DMS 273 treated with DMSO at 0.1 percent for 48 hours (cell line): ENCODE measurements around the gene DUSP9.
"Not testable (repeated sequence)": the region's sequence is repeated elsewhere in the genome, so short reads cannot be mapped to it uniquely, and the experiment has no call there.

Source experiments
- DNase-seq: peaks from one replicate; lab custom pipeline; 2025; lab: John Stamatoyannopoulos, UW

Gene DUSP9

DNA sequence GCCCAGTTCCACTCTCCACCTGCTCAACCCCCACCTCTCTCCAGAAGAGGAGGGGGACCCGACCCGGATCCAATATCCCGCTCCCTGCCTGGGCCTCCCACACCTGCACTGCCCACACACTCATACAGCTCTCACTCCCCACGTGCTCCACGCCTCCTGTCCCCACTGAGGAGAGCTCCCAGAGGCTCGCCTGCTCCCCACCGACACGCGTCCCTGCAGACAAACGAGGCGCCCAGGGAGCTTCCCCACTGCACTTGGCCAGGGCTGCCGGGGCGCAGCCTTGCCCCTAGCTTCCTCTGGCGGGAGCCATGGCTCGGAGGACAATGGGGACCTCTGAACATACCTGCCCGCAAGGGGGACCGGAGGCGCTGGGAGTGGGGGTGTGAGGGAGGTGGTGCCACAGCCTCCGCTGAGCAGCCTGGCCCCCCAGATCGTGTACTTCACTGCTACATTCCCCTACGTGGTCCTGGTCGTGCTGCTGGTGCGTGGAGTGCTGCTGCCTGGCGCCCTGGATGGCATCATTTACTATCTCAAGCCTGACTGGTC lies 45.7 kb downstream of the DUSP9 start:
- DNase-seq = no peak

GRCh38 chrX:153693216-153694086 lies 46.4 kb downstream of the DUSP9 start:
- DNase-seq = no peak

- DNase-seq = not testable (repeated sequence)
These were observed 47.3 kb downstream of the DUSP9 start for GRCh38 chrX:153694256-153694655.

- no peak for DNase-seq
These were observed 47.8 kb downstream of the DUSP9 start for GRCh38 chrX:153694687-153695270.

DNA sequence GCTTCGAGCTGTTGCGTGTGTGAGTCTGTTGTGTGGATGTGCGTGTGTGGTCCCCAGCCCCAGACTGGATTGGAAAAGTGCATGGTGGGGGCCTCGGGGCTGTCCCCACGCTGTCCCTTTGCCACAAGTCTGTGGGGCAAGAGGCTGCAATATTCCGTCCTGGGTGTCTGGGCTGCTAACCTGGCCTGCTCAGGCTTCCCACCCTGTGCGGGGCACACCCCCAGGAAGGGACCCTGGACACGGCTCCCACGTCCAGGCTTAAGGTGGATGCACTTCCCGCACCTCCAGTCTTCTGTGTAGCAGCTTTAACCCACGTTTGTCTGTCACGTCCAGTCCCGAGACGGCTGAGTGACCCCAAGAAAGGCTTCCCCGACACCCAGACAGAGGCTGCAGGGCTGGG lies 49.1 kb downstream of the DUSP9 start:
- DNase-seq = no peak

GRCh38 chrX:153696538-153696937 lies 49.5 kb downstream of the DUSP9 start:
- not testable (repeated sequence) for DNase-seq

DNA sequence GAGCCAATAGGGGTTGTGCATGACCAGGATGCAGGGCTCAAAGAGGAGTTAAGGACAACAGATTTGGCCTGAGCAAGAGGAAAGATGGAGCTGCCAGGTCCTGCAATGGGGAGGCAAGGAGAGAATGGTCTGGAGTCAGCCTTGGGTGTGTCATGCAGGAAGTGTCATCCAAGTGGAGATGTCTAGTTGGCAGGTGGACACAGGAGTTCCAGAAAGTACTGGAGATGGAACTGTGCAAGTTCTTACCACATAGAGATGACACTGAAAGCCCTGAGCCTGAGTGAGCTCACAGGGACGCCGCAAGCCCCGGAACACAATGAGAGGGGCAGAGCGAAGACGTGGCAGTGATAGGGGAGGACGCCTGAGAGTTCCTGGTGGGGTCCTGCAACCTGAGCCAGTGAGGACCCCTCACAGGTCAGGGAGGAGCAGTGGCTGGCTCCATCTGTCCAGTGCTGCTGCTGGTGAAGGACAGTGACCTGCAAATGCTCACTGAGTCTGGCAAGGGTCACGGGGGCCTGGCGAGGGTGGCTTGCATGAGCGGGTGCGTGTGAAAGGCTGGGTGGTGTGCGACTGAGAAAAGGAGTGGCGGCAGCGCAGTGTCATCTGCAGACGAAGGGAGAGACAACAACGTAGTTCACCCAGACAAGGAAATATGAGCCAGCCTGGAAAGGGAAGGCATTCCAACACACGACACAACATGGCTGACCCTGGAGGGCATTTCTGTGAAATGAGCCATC lies 50.2 kb downstream of the DUSP9 start:
- not testable (repeated sequence) for DNase-seq

GRCh38 chrX:153697924-153698865 lies 51.2 kb downstream of the DUSP9 start:
- DNase-seq = no peak

DNA sequence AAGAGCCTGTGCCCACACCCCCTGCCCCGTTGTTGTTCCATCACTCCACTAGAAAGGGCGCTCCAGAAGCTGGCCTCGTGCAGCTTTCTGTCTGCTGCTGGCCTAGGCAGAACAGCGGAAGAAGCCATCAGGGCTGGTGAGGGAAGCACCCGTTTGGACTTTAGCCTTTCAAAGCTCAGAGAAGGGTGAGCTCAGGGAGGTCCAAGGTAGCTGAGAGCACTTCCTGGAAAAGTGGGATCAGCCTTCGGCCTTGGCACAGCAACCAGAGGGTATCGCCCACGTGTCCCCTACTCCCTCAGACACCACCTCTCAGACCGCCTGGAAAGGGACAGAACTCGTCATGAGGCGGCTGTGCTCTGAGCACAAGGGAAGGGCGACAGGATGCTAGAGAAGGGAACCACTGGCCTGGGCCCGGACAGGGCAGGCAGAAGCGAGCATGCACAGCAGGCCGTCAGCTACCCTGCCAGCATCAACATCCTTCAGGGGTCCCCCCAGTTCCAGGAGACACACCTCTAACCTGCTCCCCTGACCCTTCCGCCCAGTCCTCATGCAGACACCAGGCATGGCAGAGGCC lies 52.3 kb downstream of the DUSP9 start:
- not testable (repeated sequence) for DNase-seq

DNA sequence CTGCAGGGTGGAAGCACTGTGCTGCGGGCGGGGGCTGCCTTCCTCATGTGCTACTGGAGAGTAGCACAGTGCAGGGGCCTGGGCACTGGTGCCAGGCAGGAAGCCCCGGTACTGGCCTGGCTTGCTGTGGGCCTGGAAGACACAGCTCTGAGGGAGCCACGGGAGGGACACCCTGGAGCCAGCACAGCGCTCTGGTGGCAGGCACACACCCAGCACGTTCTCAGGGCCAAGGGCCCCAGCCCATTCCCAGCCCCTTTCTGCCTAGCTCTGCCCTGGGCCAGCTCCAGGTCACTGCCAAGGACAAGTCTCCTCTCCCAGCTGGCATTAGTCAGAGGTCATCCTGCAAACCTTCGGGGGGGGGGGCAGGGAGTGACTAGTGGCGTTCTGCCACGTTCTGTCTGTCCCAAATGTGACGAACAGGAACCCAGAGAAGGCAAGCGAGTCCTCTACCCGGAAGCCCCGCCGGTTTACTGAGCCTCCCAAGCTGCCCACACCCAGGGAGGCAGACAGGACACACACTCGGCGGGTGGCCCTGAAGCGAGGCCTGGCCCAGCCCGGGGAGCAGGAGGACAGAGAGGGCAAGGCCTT lies 52.9 kb downstream of the DUSP9 start:
- not testable (repeated sequence) for DNase-seq

DNA sequence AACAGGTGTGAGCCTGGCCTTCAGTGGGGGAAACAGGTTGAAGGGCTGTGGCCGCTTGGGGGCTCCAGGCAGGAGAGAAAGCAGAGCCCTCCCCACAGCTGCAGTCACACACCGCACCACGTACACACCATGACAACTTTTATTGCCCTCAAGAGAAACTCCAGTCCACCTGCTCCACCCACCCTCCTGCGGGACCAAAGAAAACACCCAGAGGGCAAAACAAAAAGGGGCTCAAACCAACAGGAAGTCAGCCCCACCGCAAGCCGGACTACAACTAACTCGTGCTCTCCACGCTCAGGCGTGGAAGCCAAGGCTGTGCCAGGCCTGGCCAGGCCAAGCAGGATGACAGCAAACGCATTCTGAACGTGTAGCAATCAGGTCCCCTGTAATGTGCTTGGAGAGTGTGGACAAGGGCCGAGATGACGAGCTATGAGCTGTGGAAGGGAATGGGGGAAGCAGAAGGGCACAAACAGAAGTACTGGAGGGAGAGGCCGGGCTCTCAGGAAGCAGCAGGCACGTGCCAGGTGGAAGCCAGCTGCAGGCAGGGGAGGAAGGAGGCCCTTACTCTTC lies 53.5 kb downstream of the DUSP9 start:
- DNase-seq = no peak
